GM18867 (cell line): Measurements from ENCODE around the gene ITIH5.

Experiments
- ATAC-seq: cut with Tn5 transposase; IDR thresholded peaks from one replicate; pipeline ENCODE4 v1.9.1; 2021; ENCODE audit warnings: mild to moderate bottlenecking, moderate library complexity; ENCODE audit not compliant: unreplicated experiment

ITIH5 gene

GRCh38 chr10:7525314-7526016 lies 141.3 kb downstream of the ITIH5 start:
- peak; percentile 63 for ATAC-seq

- ATAC-seq, result no peak
These were observed 143.1 kb downstream of the ITIH5 start for GRCh38 chr10:7523656-7524055.

GRCh38 chr10:7520507-7521485 lies 146.0 kb downstream of the ITIH5 start:
- ATAC-seq, result peak; percentile 89

DNA sequence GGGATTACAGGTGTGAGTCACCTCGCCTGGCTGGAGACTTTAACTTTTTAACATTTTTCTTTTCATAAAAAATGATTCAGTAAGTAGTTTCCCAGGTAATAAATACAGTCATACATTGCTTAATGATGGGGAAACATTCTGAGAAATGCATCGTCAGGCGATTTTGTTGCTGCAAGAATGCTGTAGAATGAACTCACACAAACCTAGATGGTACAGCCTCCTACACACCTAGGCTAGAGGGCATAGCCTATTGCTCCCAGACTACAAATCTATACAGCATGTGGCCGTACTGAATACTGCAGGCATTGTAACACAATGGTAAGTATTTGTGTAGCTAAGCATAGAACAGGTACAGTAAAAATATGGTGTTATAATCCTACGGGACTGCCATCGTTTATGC lies 147.4 kb downstream of the ITIH5 start:
- ATAC-seq, result no peak

DNA sequence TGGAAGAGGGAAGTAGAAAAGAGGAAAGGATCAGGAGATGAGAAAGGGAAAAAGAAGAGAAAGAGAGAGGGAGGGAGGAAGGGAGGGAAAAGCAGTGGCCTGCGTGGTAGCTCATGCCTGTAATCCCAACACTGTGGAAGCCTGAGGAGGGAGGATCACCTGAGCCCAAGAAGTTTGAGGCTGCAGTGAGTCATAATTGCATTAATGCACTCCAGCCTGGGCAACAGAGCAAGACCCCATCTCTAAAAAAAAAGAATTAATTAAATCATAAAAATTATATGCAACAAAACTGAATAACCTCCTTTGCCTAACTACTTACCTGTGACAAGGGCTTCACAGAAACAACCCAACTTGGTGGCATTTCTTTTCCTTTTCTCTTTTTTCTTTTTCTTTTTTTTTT lies 148.1 kb downstream of the ITIH5 start:
- no peak for ATAC-seq

DNA sequence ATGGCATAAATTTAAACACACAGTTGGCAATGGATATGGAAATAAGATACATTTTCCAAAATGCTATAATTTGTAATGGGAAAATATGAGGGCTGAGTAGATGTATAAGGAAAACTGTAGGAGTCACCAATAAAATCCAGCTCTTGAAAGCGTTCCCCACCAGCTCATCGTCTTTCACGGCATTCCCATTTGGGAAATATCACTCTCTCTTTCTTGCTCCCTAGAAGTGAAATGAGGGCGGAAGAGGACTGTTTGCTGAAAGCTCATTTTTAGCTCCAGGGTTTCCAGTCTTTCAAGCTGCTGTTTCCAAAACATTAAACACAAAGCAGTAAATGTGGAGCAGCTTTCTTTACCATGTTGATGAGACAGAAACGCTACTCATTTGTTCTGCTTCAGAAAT lies 151.3 kb downstream of the ITIH5 start:
- no peak for ATAC-seq

GRCh38 chr10:7513936-7514335 lies 152.8 kb downstream of the ITIH5 start:
- ATAC-seq, result no peak

GRCh38 chr10:7513455-7513854 lies 153.3 kb downstream of the ITIH5 start:
- ATAC-seq, result no peak

GRCh38 chr10:7512487-7512886 lies 154.3 kb downstream of the ITIH5 start:
- ATAC-seq, result no peak

DNA sequence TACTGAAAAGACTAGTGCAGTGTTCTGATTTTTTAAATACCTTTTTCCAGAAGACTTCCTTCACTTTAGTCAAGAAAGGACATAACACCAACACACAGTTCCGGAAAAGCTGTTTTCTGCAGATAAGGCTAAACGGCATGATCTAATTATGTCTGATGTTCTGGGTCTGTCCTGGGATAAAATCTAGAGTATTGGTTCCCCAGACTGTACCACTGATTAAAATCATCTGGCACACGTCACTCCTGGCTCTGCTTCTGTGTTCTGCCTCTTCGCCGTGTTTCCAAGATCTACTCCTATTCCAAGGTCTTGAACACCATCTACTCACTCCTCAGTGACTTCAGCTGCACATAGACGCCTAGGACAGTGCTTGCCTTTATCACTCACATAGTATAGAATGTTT lies 155.2 kb downstream of the ITIH5 start:
- no peak for ATAC-seq
